GM18511 (cell line): ENCODE measurements around the gene DSCAM.
"Not testable (repeated sequence)": the region's sequence is repeated elsewhere in the genome, so short reads cannot be mapped to it uniquely, and the experiment has no call there.

Source experiments
- ATAC-seq: cut with Tn5 transposase; IDR thresholded peaks from one replicate; pipeline ENCODE4 v1.9.1; 2021; ENCODE audit warnings: mild to moderate bottlenecking, moderate library complexity; ENCODE audit not compliant: unreplicated experiment

DSCAM gene

GRCh38 chr21:40846587-40847411 is at the start of gene DSCAM:
Gene DSCAM, minus strand, starts transcription at chr21:40847158. Its CDS starts 497 bp downstream, at chr21:40846661.
- no peak for ATAC-seq

- ATAC-seq, result not testable (repeated sequence)
Observed at GRCh38 chr21:40895697-40896096, 48.7 kb upstream of the DSCAM start.

GRCh38 chr21:40886931-40887330 is 40.0 kb upstream of the DSCAM start:
- ATAC-seq, result no peak

GRCh38 chr21:40886006-40886405 is 39.0 kb upstream of the DSCAM start:
- ATAC-seq, result no peak

GRCh38 chr21:40882192-40882915 is 35.4 kb upstream of the DSCAM start:
- no peak for ATAC-seq

- ATAC-seq, result no peak
Observed at GRCh38 chr21:40881767-40882166, 34.8 kb upstream of the DSCAM start.

- ATAC-seq, result no peak
Observed at GRCh38 chr21:40871099-40871498, 24.1 kb upstream of the DSCAM start.

GRCh38 chr21:40863839-40864238 is 16.9 kb upstream of the DSCAM start:
- ATAC-seq, result no peak

GRCh38 chr21:40858517-40858916 is 11.6 kb upstream of the DSCAM start:
- no peak for ATAC-seq

- no peak for ATAC-seq
Observed at GRCh38 chr21:40853956-40854688, 7.2 kb upstream of the DSCAM start.

GRCh38 chr21:40852563-40852962 is 5.6 kb upstream of the DSCAM start:
- ATAC-seq, result no peak

GRCh38 chr21:40851749-40852148 is 4.8 kb upstream of the DSCAM start:
- ATAC-seq, result no peak

GRCh38 chr21:40850071-40850470 is 3.1 kb upstream of the DSCAM start:
- no peak for ATAC-seq

- no peak for ATAC-seq
Observed at GRCh38 chr21:40847951-40848350, 993 bp upstream of the DSCAM start.

- no peak for ATAC-seq
Observed at GRCh38 chr21:40846103-40846502, 855 bp downstream of the DSCAM start.

GRCh38 chr21:40845441-40845995 is 1.4 kb downstream of the DSCAM start:
- ATAC-seq, result no peak

- no peak for ATAC-seq
Observed at GRCh38 chr21:40844935-40845334, 2.0 kb downstream of the DSCAM start.

- no peak for ATAC-seq
Observed at GRCh38 chr21:40842197-40842552, 4.8 kb downstream of the DSCAM start.

- no peak for ATAC-seq
Observed at GRCh38 chr21:40841524-40842196, 5.3 kb downstream of the DSCAM start.

- ATAC-seq, result no peak
Observed at GRCh38 chr21:40840401-40841125, 6.4 kb downstream of the DSCAM start.
